Midbrain (tissue), 1 donor: Measurements from ENCODE around the gene ERAL1.
"Not testable (repeated sequence)": the region's sequence is repeated elsewhere in the genome, so short reads cannot be mapped to it uniquely, and the experiment has no call there.

Experiments
- DNase-seq: peaks from one replicate; lab custom pipeline; 2025; lab: John Stamatoyannopoulos, UW

Gene ERAL1

GRCh38 chr17:28899212-28899815, 44.5 kb downstream of the ERAL1 start:
- DNase-seq: no peak

DNA sequence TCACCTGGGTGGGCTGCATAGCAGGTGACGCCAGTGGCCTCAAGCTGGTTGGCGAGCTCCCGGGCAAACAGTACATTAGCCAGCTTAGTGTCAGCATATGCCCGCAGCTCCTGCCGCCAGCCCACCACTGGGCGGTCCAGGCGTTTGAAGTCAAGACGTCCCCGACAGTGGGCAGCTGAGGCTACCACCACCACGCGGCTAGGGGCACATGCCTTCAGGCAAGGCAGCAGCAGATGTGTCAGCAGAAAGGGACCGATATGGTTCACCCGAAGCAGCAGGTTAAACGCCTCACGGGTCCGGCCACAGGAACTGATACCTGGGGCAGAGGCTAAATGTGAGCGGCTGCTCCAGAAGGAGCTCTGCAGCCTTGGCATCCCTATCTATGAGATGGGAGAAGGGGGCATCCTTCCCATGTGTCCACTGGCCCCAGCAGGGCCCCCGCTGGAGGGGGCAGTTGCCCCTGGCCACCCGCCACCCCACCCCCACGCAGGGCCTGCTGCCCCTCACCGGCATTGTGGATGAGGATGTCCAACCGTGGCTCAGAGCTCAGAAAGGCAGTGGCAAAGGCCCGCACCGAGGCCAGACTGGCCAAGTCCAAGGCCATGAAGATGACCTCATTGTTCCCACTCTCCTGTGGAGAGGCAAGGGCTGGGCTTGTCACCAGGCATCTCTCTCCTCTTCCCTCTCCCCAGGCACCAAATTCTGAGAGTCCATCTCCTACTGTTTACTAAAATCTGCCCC, 46.3 kb downstream of the ERAL1 start:
- DNase-seq: no peak

DNA sequence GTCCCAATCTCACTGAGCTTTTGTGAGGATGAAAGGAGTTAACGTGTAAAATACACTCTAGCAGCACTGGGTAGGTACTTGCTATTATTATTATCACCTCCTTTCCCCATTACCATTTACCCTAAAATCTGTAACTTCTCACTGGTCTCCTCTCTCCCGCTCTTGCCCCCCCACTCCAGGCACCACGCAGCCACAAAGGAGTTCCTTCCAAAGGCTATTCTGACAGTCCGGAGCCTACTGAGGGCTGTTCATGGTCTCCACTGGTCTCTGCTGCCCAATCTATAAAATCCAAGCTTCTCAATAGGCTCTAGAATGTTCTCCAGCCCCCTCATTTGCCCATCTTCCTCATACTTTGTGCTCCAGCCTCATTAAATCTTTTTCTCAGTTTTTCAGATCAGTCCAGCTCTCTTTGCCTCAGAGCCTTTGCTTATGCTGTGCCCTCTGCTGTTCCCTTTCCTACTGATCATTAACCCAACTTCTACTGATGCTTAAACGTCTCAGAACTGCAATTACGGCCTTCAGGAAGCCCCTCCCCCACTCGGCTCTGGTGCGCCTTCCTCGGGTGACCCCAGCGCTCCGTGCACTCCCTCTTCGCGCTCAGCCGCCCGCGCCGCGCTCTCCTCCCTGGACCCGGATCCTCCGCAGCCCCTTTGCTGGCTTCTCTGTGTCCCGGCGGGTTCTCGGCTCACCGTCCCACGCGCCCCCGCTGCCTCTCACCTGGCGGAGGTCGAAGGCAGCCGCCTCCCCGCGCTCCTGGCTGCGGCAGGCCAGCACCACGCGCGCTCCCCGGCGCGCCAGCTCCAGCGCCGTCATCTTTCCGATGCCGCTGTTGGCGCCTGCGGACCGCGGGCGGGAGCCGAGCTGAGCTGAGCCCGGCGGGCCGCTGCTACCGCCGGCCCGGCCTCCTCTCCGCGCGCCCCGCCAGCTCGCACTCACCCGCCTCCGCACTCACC, 47.3 kb downstream of the ERAL1 start:
- DNase-seq: peak; percentile 49

DNA sequence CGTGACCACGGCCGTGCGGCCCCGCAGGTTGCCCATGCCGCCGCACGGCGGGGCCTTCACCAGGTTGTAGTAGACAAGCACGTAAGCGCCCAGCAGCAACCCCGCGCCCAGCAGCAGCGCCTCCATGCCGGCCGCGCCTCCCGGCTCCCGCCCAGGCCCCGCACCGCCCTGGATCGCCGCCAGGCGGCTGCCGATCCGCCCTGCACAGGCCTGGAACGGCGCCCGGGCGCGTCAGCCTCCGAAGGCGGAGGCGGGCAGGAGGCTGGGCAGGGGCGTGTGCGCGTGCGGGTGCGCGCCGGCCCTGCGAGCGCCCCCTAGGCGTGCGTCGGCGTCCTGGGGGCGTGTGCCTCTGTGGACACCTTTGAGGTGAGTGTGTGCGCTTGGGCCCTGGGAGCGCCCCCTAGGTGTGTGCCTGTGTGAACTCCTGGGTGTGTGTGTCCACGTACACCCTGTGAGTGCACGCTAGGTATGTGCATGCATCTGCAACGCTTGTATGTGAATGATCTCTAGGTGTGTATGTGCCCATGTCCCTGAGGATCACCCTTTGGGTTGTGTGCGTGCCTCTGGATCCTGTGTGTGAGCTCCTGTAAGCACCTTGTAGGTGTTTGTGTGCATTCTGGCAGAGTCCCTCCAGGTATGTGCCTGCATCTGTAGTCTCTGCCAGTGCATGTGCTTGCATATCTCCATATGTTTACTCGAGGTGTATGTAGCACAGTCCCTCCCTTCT, 48.2 kb downstream of the ERAL1 start, which contains the start of gene DHRS13:
Gene DHRS13, minus strand, starts transcription at position 261 of the 727 bp plus-strand sequence. Its CDS starts 135 bp downstream, at position 126.
- DNase-seq: peak; percentile 82

GRCh38 chr17:28903546-28903841, 48.7 kb downstream of the ERAL1 start:
- DNase-seq: not testable (repeated sequence)

DNA sequence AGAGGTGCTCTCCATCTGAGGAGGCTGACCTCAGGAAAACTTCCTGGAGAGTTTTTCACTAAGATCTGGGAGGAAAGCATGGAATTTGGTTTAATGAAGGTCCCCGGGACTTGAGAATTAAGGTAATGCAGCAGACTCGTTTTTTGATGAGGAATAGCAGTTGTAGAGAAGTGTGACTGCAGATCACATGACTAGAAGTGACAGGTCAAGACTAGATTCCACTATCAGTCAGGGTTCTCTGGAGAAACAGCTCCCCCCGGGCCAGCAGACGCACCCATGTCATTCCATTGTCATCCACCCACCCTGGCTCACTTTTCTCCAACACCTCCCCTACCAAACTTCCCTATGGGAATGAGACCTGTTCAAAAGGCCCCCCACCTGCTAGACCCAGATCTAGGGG, 50.0 kb downstream of the ERAL1 start:
- no peak for DNase-seq

DNA sequence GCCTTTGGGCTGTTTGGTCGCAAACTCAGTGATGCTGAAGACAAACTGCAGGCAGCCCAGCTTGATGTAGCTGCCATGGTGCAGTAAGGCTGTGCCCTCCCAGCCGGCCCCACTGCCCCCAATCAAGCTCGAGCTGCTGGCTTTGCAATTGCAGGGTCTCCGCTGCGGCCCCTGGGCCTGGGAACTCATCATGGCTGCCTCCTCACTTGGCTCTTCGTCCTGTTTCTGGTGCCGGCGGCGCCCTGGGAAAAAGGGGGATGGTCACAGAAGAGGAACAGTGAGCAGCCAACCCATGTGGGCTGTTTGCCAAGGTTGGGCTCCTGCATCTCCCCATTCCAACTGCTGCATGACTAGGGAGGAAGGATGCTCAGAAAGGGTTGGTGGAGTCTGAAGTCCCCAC, 51.5 kb downstream of the ERAL1 start:
- DNase-seq: no peak

GRCh38 chr17:28906706-28907438, 52.1 kb downstream of the ERAL1 start:
- DNase-seq: no peak

- DNase-seq: no peak
Measured at GRCh38 chr17:28907709-28908475, 53.1 kb downstream of the ERAL1 start.

DNA sequence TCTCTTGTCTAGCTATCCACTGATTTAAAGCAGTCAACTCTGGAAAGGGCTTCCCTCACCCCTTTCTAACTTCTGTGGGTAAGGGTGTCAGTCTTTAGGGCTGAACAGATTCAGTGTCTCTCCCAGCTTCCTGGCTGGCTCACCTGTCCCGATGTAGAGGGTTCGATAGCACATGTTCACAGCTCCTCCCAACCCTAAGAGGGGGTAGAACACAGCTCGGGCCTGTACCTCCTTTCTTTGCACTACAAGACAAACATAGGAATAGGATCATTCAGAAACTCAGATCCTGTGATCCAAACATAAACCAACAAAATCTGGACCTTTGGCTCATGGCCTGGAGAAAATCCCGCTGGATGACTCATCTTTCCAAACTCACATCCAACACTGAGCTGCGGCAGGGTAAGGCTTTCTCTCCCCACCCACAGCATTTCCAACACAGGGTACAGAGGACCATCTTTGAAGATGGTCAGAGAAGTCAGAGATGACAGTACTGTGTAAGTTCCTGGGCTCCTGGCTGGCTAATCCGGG, 53.9 kb downstream of the ERAL1 start:
- DNase-seq: no peak

DNA sequence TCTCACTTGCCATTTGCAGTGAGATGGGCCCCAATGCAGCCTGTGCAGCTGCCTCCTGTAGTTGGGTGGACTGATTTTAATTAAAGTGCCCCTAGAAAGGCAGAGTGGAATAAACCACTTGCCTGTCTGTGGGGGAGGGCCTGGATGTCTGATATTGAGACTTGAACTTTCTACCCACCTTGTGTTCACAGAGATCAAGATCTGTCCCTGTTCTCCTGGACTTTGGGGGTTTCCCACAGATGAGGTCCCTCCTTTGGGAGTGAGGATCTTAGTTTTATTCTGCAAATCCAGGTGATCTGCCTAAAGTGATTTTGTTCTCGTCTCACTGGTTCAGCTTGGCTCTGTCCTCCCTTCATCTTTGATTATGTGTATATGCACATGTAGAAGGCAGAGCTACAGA, 55.7 kb downstream of the ERAL1 start:
- DNase-seq: no peak
